Bone marrow (tissue), 2 donors: ENCODE data around the gene MRPL36.
"Not testable (repeated sequence)": the region's sequence is repeated elsewhere in the genome, so short reads cannot be mapped to it uniquely, and the experiment has no call there.

Source experiments
- DNase-seq, 2 donors: peaks; one replicate each; lab custom pipeline; 2025; lab: John Stamatoyannopoulos, UW

Gene MRPL36

GRCh38 chr5:1796371-1797102, 3.1 kb downstream of the MRPL36 start:
- no peak for DNase-seq

- DNase-seq = no peak
These were observed 3.7 kb downstream of the MRPL36 start for GRCh38 chr5:1795931-1796330.

- no peak for DNase-seq
These were observed 4.1 kb downstream of the MRPL36 start for GRCh38 chr5:1795506-1795905.

- no peak for DNase-seq
These were observed 4.7 kb downstream of the MRPL36 start for GRCh38 chr5:1794901-1795290.

- DNase-seq = no peak
These were observed 5.4 kb downstream of the MRPL36 start for GRCh38 chr5:1793966-1794900.

GRCh38 chr5:1793301-1793740, 6.3 kb downstream of the MRPL36 start:
- DNase-seq = no peak

GRCh38 chr5:1792842-1793266, 6.8 kb downstream of the MRPL36 start:
- peak in 1 of 2 donors; percentile 74 for DNase-seq

GRCh38 chr5:1791176-1791575, 8.5 kb downstream of the MRPL36 start:
- no peak for DNase-seq

GRCh38 chr5:1789834-1790471, 9.7 kb downstream of the MRPL36 start:
- no peak for DNase-seq

- DNase-seq = not testable (repeated sequence)
These were observed 10.2 kb downstream of the MRPL36 start for GRCh38 chr5:1789438-1789833.

GRCh38 chr5:1788828-1789227, 10.8 kb downstream of the MRPL36 start:
- no peak for DNase-seq

- no peak for DNase-seq
These were observed 11.4 kb downstream of the MRPL36 start for GRCh38 chr5:1788200-1788599.

- no peak for DNase-seq
These were observed 12.1 kb downstream of the MRPL36 start for GRCh38 chr5:1787472-1788047.

- no peak for DNase-seq
These were observed 12.8 kb downstream of the MRPL36 start for GRCh38 chr5:1786621-1787471.

- DNase-seq = no peak
These were observed 13.7 kb downstream of the MRPL36 start for GRCh38 chr5:1785984-1786383.

GRCh38 chr5:1785062-1785461, 14.6 kb downstream of the MRPL36 start:
- no peak for DNase-seq

- DNase-seq = no peak
These were observed 15.2 kb downstream of the MRPL36 start for GRCh38 chr5:1784197-1785050.

- no peak for DNase-seq
These were observed 16.5 kb downstream of the MRPL36 start for GRCh38 chr5:1783216-1783554.

GRCh38 chr5:1782385-1783215, 17.0 kb downstream of the MRPL36 start:
- no peak for DNase-seq
